HCT116 (cell line): ENCODE data around the gene CPNE4. TPM values are rescaled to one million over a fixed set of nuclear protein-coding genes. Genes with fewer than 3 reads are reported as not detected.

Experiments used
- ATAC-seq: fragments of 200-7000 bp; cut with Tn5 transposase; 2 replicates; pipeline ENCODE4 v1.9.1; 2020; ENCODE audit warnings: mild to moderate bottlenecking, moderate library complexity
- BruUV-seq: library from RNA; stranded (reverse); fragments of 400-500 nt; replicated peaks from 2 replicates; lab custom pipeline; 2021; lab: Mats Ljungman, UMichigan
- CTCF ChIA-PET: fragments of 300-600 bp; sonication (Branson Sonifier 250); formaldehyde crosslinking; loops from one replicate; lab custom pipeline; 2021; ENCODE audit warnings: antibody characterized with exemption; lab: Charles Lee
- POLR2A ChIA-PET: fragments of 300-600, 350-600 bp; sonication (Branson Sonifier 250); formaldehyde crosslinking; loops from one replicate; lab custom pipeline; 2021; ENCODE audit warnings: antibody characterized with exemption; lab: Charles Lee
- RAD21 ChIA-PET, 2 experiments: fragments of 300-600 bp; sonication (Branson Sonifier 250); formaldehyde crosslinking; loops; one replicate each; lab custom pipeline; 2023; ENCODE audit warnings: low total read pairs in 2 of 2; ENCODE audit not compliant: uncharacterized antibody in 2 of 2, unreplicated experiment in 2 of 2, low non-redundant PET in 1 of 2; lab: Charles Lee
- DNase-seq: peaks from one replicate; pipeline ENCODE4 v3.0.0-alpha.2; 2010; ENCODE audit warnings: low read depth, low spot score
- H2AFZ ChIP-seq: fragments of 200-600 bp; shearing (Covaris generic), sonication (generic); 2 replicates; pipeline ENCODE4 v1.6.1; 2017; ENCODE audit warnings: low read depth, mixed run types, mixed read lengths, antibody characterized with exemption, low read length; ENCODE audit not compliant: poor library complexity, severe bottlenecking
- H3K27ac ChIP-seq: 2 replicates; pipeline ENCODE4 v1.5.1; 2012; ENCODE audit warnings: low read depth, low read length
- H3K27me3 ChIP-seq: fragments of 200-600 bp; sonication (generic); 2 replicates; pipeline ENCODE4 v1.6.1; 2016; ENCODE audit warnings: mixed run types, low read length, mixed read lengths; ENCODE audit not compliant: insufficient read depth
- H3K36me3 ChIP-seq, 2 experiments: fragments of 200-500 bp in 1 of 2; fragments of 200-600 bp in 1 of 2; sonication (Bioruptor generic) in 1 of 2; sonication (generic) in 1 of 2; 2 replicates each; pipeline versions ENCODE4 v1.5.1 to v1.6.1; 2014 to 2016; ENCODE audit warnings: low read length in 2 of 2, inconsistent platforms in 1 of 2, mixed read lengths in 1 of 2, mixed run types in 1 of 2; ENCODE audit not compliant: insufficient read depth in 2 of 2, control insufficient read depth in 1 of 2
- H3K4me1 ChIP-seq, 2 experiments: fragments of 200-600 bp in 1 of 2; sonication (generic) in 1 of 2; 2 replicates each; pipeline versions ENCODE4 v1.5.1 to v1.6.1; 2012 to 2017; ENCODE audit warnings: low read length in 2 of 2, inconsistent platforms in 1 of 2, mild to moderate bottlenecking in 1 of 2, mixed read lengths in 1 of 2, mixed run types in 1 of 2, moderate library complexity in 1 of 2; ENCODE audit not compliant: insufficient read depth in 2 of 2, control insufficient read depth in 1 of 2
- H3K4me2 ChIP-seq: fragments of 200-600 bp; sonication (generic); 2 replicates; pipeline ENCODE4 v1.6.1; 2017; ENCODE audit warnings: mixed run types, low read length, mixed read lengths
- H3K4me3 ChIP-seq, 2 experiments: fragments of 200-600 bp in 1 of 2; sonication (generic) in 1 of 2; replicated peaks in 1 of 2; 2 replicates each; pipeline ENCODE4 v1.5.1; 2011 to 2016; ENCODE audit warnings: low read length in 2 of 2, control low read depth in 1 of 2, low read depth in 1 of 2, mild to moderate bottlenecking in 1 of 2, mixed read lengths in 1 of 2, mixed run types in 1 of 2
- H3K79me2 ChIP-seq: fragments of 200-600 bp; sonication (generic); 2 replicates; pipeline ENCODE4 v1.6.1; 2017; ENCODE audit warnings: mild to moderate bottlenecking, mixed run types, low read length, moderate library complexity, mixed read lengths; ENCODE audit not compliant: insufficient read depth
- H3K9ac ChIP-seq: fragments of 200-600 bp; sonication (generic); 2 replicates; pipeline ENCODE4 v1.6.1; 2016; ENCODE audit warnings: low read length, mixed read lengths
- H3K9me2 ChIP-seq: fragments of 200-600 bp; sonication (generic), shearing (Covaris generic); 2 replicates; pipeline ENCODE4 v1.6.1; 2017; ENCODE audit warnings: mixed run types, mild to moderate bottlenecking, moderate library complexity; ENCODE audit not compliant: insufficient read depth
- H3K9me3 ChIP-seq, 2 experiments: fragments of 200-500 bp in 1 of 2; fragments of 200-600 bp in 1 of 2; sonication (Bioruptor generic) in 1 of 2; sonication (generic) in 1 of 2; 2 replicates each; pipeline ENCODE4 v1.6.1; 2014 to 2017; ENCODE audit warnings: low read length in 2 of 2, mixed read lengths in 2 of 2, inconsistent platforms in 1 of 2, low read depth in 1 of 2, mild to moderate bottlenecking in 1 of 2, mixed run types in 1 of 2, moderate library complexity in 1 of 2; ENCODE audit not compliant: control insufficient read depth in 1 of 2, insufficient read depth in 1 of 2
- H4K20me1 ChIP-seq: fragments of 200-600 bp; sonication (generic), shearing (Covaris generic); 2 replicates; pipeline ENCODE4 v1.6.1; 2017; ENCODE audit warnings: mixed run types, mild to moderate bottlenecking, moderate library complexity; ENCODE audit not compliant: insufficient read depth
- ATF3 ChIP-seq: IDR thresholded peaks from 2 replicates; pipeline ENCODE4 v1.6.1; 2012
- CBX3 ChIP-seq: IDR thresholded peaks from 2 replicates; pipeline ENCODE4 v1.6.1; 2012; ENCODE audit warnings: low read depth
- CEBPB ChIP-seq: IDR thresholded peaks from 2 replicates; pipeline ENCODE4 v1.6.1; 2012; ENCODE audit warnings: low read depth
- CTCF ChIP-seq, 3 experiments: fragments of 200-600 bp in 1 of 3; sonication (generic) in 1 of 3; IDR thresholded peaks in 2 of 3; conservative IDR thresholded peaks in 1 of 3; 2 replicates each; pipeline ENCODE4 v1.5.1; 2012 to 2017; ENCODE audit warnings: low read depth in 2 of 3, low read length in 2 of 3, antibody characterized with exemption in 1 of 3, borderline replicate concordance in 1 of 3, control low read depth in 1 of 3, mild to moderate bottlenecking in 1 of 3, mixed read lengths in 1 of 3, mixed run types in 1 of 3, moderate library complexity in 1 of 3; ENCODE audit not compliant: insufficient read depth in 1 of 3
- EGR1 ChIP-seq: IDR thresholded peaks from 2 replicates; pipeline ENCODE4 v1.6.1; 2012; ENCODE audit warnings: low read depth
- ELF1 ChIP-seq: IDR thresholded peaks from 2 replicates; pipeline ENCODE4 v1.6.1; 2012; ENCODE audit warnings: low read depth, borderline replicate concordance
- EZH2phosphoT487 ChIP-seq: fragments of 200-600 bp; IDR thresholded peaks from 2 replicates; pipeline ENCODE4 v1.6.1; 2018; ENCODE audit warnings: antibody characterized with exemption, borderline replicate concordance
- FOSL1 ChIP-seq: IDR thresholded peaks from 2 replicates; pipeline ENCODE4 v1.6.1; 2012; ENCODE audit warnings: low read depth
- POLR2A ChIP-seq: IDR thresholded peaks from 2 replicates; pipeline ENCODE4 v1.7.0; 2011; ENCODE audit warnings: borderline replicate concordance; ENCODE audit not compliant: insufficient read depth, insufficient read length; ENCODE audit errors: extremely low read depth
- TCF7L2 ChIP-seq: IDR thresholded peaks from 2 replicates; pipeline ENCODE4 v1.7.0; 2011; ENCODE audit warnings: borderline replicate concordance, inconsistent platforms; ENCODE audit not compliant: insufficient read depth, insufficient read length; ENCODE audit errors: extremely low read depth
- YY1 ChIP-seq: IDR thresholded peaks from 2 replicates; pipeline ENCODE4 v1.6.1; 2011; ENCODE audit warnings: low read length, low read depth, moderate library complexity, mild to moderate bottlenecking; ENCODE audit not compliant: insufficient replicate concordance; ENCODE audit errors: extremely low read depth
- ZNF274 ChIP-seq: fragments of 200-500 bp; sonication (Bioruptor generic); IDR thresholded peaks from 2 replicates; pipeline ENCODE4 v1.6.1; 2014; ENCODE audit warnings: mild to moderate bottlenecking, low read depth, low read length, inconsistent platforms
- intact Hi-C: fragments of 100-400 bp; cut with micrococcal nuclease; formaldehyde crosslinking; loops from 2 replicates; pipeline ENCODE4 v1.10.0; 2022
- total RNA-seq: library from RNA; stranded (reverse); gene quantifications from one replicate; pipeline ENCODE4 v1.2.1, GENCODE V29; 2021; ENCODE audit not compliant: unreplicated experiment
- TF ChIP-seq, protein P1 (sequence below): IDR thresholded peaks from 2 replicates; pipeline ENCODE4 v1.6.1; 2011; ENCODE audit warnings: mild to moderate bottlenecking, low read length, moderate library complexity; ENCODE audit not compliant: insufficient replicate concordance; ENCODE audit errors: extremely low read depth

CPNE4 gene
- total RNA-seq, 1 experiment from 2014 or later, result not detected

GRCh38 chr3:131796111-131796510, 238.7 kb downstream of the CPNE4 start:
- DNase-seq (no peak), ATAC-seq (no peak)
- no peaks in the 10 kb centered on the region for H3K9me3 ChIP-seq
- H3K9me2 ChIP-seq, result no peaks in the 10 kb centered on the region
- POLR2A ChIA-PET, result no interaction called here
- no peak for TF ChIP-seq CBX3
- no peak for TF ChIP-seq TCF7L2
- TF ChIP-seq ZNF274, result no peak
- TF ChIP-seq POLR2A, result no peak
- no peak for TF ChIP-seq CEBPB
- TF ChIP-seq ELF1, result no peak
- TF ChIP-seq YY1, result no peak
- TF ChIP-seq FOSL1, result no peak
- TF ChIP-seq EGR1, result no peak
- no peak for TF ChIP-seq CTCF (IDR thresholded peaks at IDR 0.05 in 2 of 3, conservative IDR thresholded peaks at IDR 0.05 in 1 of 3; ENCODE audit: borderline replicate concordance in 1 of 3, insufficient read depth in 1 of 3, low read depth in 2 of 3, low read length in 2 of 3)
- no peak for TF ChIP-seq EZH2phosphoT487
- TF ChIP-seq, protein P1, sequence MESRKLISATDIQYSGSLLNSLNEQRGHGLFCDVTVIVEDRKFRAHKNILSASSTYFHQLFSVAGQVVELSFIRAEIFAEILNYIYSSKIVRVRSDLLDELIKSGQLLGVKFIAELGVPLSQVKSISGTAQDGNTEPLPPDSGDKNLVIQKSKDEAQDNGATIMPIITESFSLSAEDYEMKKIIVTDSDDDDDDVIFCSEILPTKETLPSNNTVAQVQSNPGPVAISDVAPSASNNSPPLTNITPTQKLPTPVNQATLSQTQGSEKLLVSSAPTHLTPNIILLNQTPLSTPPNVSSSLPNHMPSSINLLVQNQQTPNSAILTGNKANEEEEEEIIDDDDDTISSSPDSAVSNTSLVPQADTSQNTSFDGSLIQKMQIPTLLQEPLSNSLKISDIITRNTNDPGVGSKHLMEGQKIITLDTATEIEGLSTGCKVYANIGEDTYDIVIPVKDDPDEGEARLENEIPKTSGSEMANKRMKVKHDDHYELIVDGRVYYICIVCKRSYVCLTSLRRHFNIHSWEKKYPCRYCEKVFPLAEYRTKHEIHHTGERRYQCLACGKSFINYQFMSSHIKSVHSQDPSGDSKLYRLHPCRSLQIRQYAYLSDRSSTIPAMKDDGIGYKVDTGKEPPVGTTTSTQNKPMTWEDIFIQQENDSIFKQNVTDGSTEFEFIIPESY, result no peak
- no peak for TF ChIP-seq ATF3
- no peak overlapping the region for H3K9ac ChIP-seq
- H4K20me1 ChIP-seq, result no peaks in the 10 kb centered on the region
- H3K4me2 ChIP-seq, result no peak overlapping the region
- RAD21 ChIA-PET, result no interaction called here
- BruUV-seq, result no TSS peak
- CTCF ChIA-PET, result interaction anchor here (1.3 to 1.5 kb wide), 2 partner anchors 231 to 233 kb away, joined by 4 to 5 read pairs; no protein-coding TSS in a partner anchor
- no peaks in the 10 kb centered on the region for H3K79me2 ChIP-seq
- H3K27ac ChIP-seq, result no peak overlapping the region
- no peaks in the 10 kb centered on the region for H3K4me1 ChIP-seq
- H3K27me3 ChIP-seq, result peaks cover 15% of the 10 kb centered on the region; the same call in 1 of the 2 replicates
- H3K4me3 ChIP-seq, result no peak overlapping the region
- no peaks in the 10 kb centered on the region for H3K36me3 ChIP-seq
- intact Hi-C loops, result loop anchor here (10.0 kb wide), 1 partner anchor 761 kb away; no protein-coding TSS in a partner anchor
- no peak overlapping the region for H2AFZ ChIP-seq
